Stomach (tissue), 9 donors: ENCODE data around the gene TMEM141. TPM values are rescaled to one million over a fixed set of nuclear protein-coding genes. Genes with fewer than 3 reads are reported as not detected.

ENCODE experiments used
- DNase-seq, 2 donors: peaks; one replicate each; pipeline versions ENCODE4 v3.0.0 to v3.0.0-alpha.2; 2013 to 2019
- H3K27ac ChIP-seq, 5 donors: fragments of 200-600 bp in 4 of 5; sonication (generic) in 4 of 5; one replicate each; pipeline ENCODE4 v1.5.1; 2013 to 2019; ENCODE audit warnings: mild to moderate bottlenecking in 1 of 5, moderate library complexity in 1 of 5
- H3K27me3 ChIP-seq, 3 donors: fragments of 200-600 bp; sonication (generic); one replicate each; pipeline ENCODE4 v1.5.1; 2017 to 2019; ENCODE audit warnings: mixed run types in 1 of 3
- H3K36me3 ChIP-seq, 4 donors: fragments of 200-600 bp; sonication (generic); 1 replicate in 3 of 4; 2 replicates in 1 of 4; pipeline ENCODE4 v1.5.1; 2016 to 2019
- H3K4me1 ChIP-seq, 4 donors: fragments of 200-600 bp; sonication (generic); one replicate each; pipeline ENCODE4 v1.5.1; 2016 to 2019
- H3K4me3 ChIP-seq, 4 donors: fragments of 200-600 bp; sonication (generic) in 3 of 4; one replicate each; pipeline ENCODE4 v1.5.1; 2016 to 2019; ENCODE audit warnings: mild to moderate bottlenecking in 1 of 4
- H3K9me3 ChIP-seq, 4 donors: fragments of 200-600 bp; sonication (generic); one replicate each; pipeline ENCODE4 v1.5.1; 2016 to 2019
- CTCF ChIP-seq, 7 experiments: fragments of 450-650 bp in 4 of 7; fragments of 200-600 bp in 3 of 7; sonication (generic) in 3 of 7; IDR thresholded peaks; one replicate each; pipeline ENCODE4 v1.5.1; 2016 to 2019; ENCODE audit warnings: antibody characterized with exemption in 7 of 7, control low read depth in 2 of 7, mild to moderate bottlenecking in 1 of 7
- EP300 ChIP-seq: sonication (generic); formaldehyde crosslinking; IDR thresholded peaks from one replicate; pipeline ENCODE4 v1.6.1; 2017; ENCODE audit warnings: antibody characterized with exemption
- POLR2A ChIP-seq, 4 donors: fragments of 450-650 bp; IDR thresholded peaks; one replicate each; pipeline ENCODE4 v1.6.1; 2016; ENCODE audit warnings: antibody characterized with exemption in 4 of 4, control low read depth in 2 of 4, mild to moderate bottlenecking in 1 of 4, moderate library complexity in 1 of 4
- POLR2AphosphoS5 ChIP-seq, 3 donors: sonication (generic); formaldehyde crosslinking; IDR thresholded peaks; one replicate each; pipeline ENCODE4 v1.6.1; 2016; ENCODE audit warnings: antibody characterized with exemption in 3 of 3
- WGBS, 5 donors: extraction: QIAGEN DNeasy Blood & Tissue Kit in 3 of 5; methylation state at CpG; one replicate each; pipeline versions ENCODE4 v1.1.5 to v1.1.7; 2013 to 2018; 5-methylcytosine and 5-hydroxymethylcytosine counted together
- intact Hi-C: fragments of 100-400 bp; cut with DNase I; formaldehyde crosslinking; loops from one replicate; pipeline ENCODE4 v1.15.1; 2023; ENCODE audit warnings: low total_unique reads
- polyA plus RNA-seq, 3 donors: library from polyadenylated mRNA; stranded (reverse); fragments of 200-250 nt; gene quantifications; one replicate each; pipeline ENCODE4 v1.2.3, GENCODE V29; 2013
- total RNA-seq, 5 donors: library from RNA; depleted of rRNA; stranded (reverse); fragments of >200 nt; gene quantifications; one replicate each; pipeline versions ENCODE4 v1.1.0 to v1.2.3, GENCODE V29; 2014 to 2016
- donor health status: healthy with polysubstance abuse.
- donor health status: Bipolar disorder and iron deficiency.
- donor health status: healthy.

The TMEM141 gene
- total and polyA plus RNA-seq, 8 donors: 11.1 to 219 (median 103) TPM

DNA sequence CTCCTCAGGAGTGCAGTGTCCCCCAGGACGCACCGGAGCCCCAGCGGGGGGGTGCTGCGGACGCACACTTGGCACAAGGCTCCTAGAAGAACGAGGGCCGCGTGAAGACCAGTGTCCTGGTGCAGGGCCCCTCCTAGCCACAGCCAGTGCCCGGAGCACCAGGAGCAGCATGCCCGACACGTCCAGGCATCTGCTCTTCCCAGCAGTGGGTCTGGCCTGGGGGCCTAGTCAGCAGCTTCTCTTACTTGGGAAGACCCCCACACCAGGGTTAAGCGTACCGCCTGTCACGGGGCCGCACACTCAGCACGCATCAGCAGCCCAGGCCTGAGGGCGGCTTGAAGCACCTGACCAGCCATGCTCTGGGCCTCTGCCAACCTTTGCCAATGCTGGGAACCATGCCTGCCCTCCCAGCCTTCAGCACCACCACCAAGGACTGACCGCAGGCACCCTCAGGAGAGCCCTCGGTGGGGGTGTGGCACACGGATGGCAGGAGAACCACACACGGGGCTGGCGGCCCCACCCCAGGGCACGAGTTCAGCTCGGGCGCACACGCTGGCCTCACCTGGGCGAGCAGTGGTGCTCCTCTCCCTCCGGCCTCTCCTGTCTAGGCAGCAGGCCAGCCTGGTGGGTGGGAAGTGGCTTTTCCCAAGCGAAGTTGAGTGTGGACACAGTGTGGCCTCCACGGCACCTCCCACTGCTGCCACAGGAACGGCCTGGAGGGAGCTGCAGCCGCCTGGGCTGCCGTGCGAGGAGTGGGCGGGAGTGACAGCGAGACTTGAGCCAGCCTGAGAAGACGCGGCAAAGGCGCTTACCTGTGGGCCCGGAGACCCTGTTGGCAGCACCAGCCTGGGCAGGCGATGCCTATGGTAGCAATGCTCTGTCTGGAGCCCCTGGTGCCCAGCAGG is 39.1 kb downstream of the TMEM141 start:
- 89 to 94% (median 92%) methylated on average over 22 to 41 of the region's 41 CpGs for WGBS, 5 donors
- Histone ChIP-seq H3K9me3 (no peaks in the 10 kb centered on the region), H3K27ac (no peak overlapping the region), H3K36me3 (peaks cover 61 to 96% (median 92%) of the 10 kb centered on the region in 4 donors), H3K4me3 (no peak overlapping the region), H3K27me3 (no peaks in the 10 kb centered on the region), H3K4me1 (no peaks in the 10 kb centered on the region)
- peak in 1 of 2 donors; percentile 4 for DNase-seq
- TF ChIP-seq CTCF (IDR thresholded peaks at IDR 0.05) (no peak), EP300 (no peak), POLR2AphosphoS5 (IDR thresholded peaks at IDR 0.05) (no peak), POLR2A (IDR thresholded peaks at IDR 0.05) (no peak)
- intact Hi-C loops: no loop called here

DNA sequence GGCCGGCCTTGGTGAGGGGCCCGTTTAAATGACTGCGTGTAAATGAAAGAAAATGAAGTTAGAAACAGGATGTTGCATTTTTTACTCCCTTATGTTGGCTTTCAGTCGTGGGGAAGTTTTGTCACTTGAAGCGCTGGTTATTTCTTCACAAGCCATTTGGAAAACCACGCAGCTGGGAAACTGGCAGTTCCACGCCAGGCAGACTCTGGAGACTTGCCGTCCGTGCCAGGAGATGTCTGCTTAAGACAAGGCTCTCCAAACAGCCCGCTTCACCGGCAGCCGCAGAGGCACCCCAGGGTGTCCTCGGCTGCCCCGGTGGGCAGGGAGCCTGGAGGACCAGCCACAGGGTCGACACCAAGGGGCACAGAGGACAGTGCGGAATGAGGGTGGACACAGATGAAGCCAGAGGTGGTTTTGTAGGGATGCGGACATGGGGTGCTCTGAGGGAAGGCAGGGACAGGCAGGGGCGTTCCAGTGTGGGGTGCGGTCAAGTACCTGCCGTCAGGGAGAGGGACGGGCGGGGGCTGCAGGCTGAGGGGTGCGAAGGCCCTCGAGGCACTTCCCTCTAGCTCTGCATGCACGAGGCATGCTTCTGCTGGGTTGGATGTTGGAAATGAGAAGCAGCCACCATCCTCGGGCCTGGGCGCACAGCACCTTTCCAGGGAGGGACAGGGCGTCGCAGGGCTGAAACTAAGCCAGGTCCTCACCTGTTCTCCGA is 40.0 kb downstream of the TMEM141 start:
- Histone ChIP-seq H3K9me3 (no peaks in the 10 kb centered on the region), H3K4me1 (no peaks in the 10 kb centered on the region), H3K36me3 (peaks cover 51 to 96% (median 92%) of the 10 kb centered on the region in 4 donors), H3K27me3 (no peaks in the 10 kb centered on the region), H3K27ac (no peak overlapping the region), H3K4me3 (no peak overlapping the region)
- 90 to 92% (median 91%) methylated on average over 28 to 30 of the region's 30 CpGs for WGBS, 5 donors
- intact Hi-C loops: no loop called here
- peak in 1 of 2 donors; percentile 2 for DNase-seq
- TF ChIP-seq CTCF (IDR thresholded peaks at IDR 0.05): no peak
- no peak for TF ChIP-seq POLR2AphosphoS5 (IDR thresholded peaks at IDR 0.05)
- no peak for TF ChIP-seq POLR2A (IDR thresholded peaks at IDR 0.05)
- TF ChIP-seq EP300: no peak

DNA sequence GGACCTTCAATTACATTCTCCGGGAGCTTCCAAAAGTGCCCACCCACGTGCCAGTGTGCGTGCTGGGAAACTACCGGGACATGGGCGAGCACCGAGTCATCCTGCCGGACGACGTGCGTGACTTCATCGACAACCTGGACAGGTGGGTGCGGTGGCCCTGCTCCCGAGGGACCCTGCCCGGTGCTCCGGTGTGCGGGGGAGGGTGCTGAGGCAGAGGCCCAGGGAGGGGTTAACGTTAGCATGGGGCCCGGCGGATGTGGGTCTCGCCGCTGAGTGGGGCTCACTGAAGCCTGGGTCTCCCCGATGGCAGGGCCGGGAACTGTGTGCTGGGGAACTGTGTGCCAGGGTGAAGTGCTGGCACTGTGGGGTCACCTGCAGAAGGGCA is 40.6 kb downstream of the TMEM141 start:
- H3K36me3 ChIP-seq: peaks cover 46 to 96% (median 92%) of the 10 kb centered on the region in 4 donors

More for the DNA sequence above, 40.6 kb downstream of the TMEM141 start:
- WGBS, 5 donors: 89 to 100% (median 94%) methylated on average over 1 to 23 of the region's 23 CpGs
- Histone ChIP-seq H3K4me1 (no peaks in the 10 kb centered on the region), H3K4me3 (no peak overlapping the region), H3K27me3 (no peaks in the 10 kb centered on the region), H3K27ac (no peak overlapping the region), H3K9me3 (no peaks in the 10 kb centered on the region)
- intact Hi-C loops: no loop called here
- TF ChIP-seq POLR2AphosphoS5 (IDR thresholded peaks at IDR 0.05) (no peak), CTCF (IDR thresholded peaks at IDR 0.05) (no peak), POLR2A (IDR thresholded peaks at IDR 0.05) (no peak), EP300 (no peak)
- DNase-seq: peak in 1 of 2 donors; percentile 8
